GM12878 (cell line): ENCODE data around the gene SLC15A3. TPM values are rescaled to one million over a fixed set of nuclear protein-coding genes. Genes with fewer than 3 reads are reported as not detected.
A peak's percentile ranks its signal among the peaks of the same experiment; 100 is the strongest.

ENCODE experiments used
- ASH2L ChIP-seq: fragments of 300-600, 200-600 bp; sonication (generic); IDR thresholded peaks from 2 replicates; pipeline ENCODE4 v1.6.1; 2017; ENCODE audit warnings: low read depth, mild to moderate bottlenecking, borderline replicate concordance
- ATF7 ChIP-seq: fragments of 450-650 bp; IDR thresholded peaks from 2 replicates; pipeline ENCODE4 v1.6.1; 2016; ENCODE audit warnings: low read depth, mild to moderate bottlenecking
- BACH1 ChIP-seq: fragments of 450-650 bp; IDR thresholded peaks from 2 replicates; pipeline ENCODE4 v1.6.1; 2017; ENCODE audit warnings: mild to moderate bottlenecking, borderline replicate concordance
- CHD1 ChIP-seq: IDR thresholded peaks from 2 replicates; pipeline ENCODE4 v1.6.1; 2012; ENCODE audit warnings: low read depth, low read length, improper control_type of control experiment
- CHD2 ChIP-seq: IDR thresholded peaks from 2 replicates; pipeline ENCODE4 v1.6.1; 2011; ENCODE audit warnings: low read depth, low read length, improper control_type of control experiment, borderline replicate concordance
- CREB1 ChIP-seq: IDR thresholded peaks from 2 replicates; pipeline ENCODE4 v1.6.1; 2012; ENCODE audit warnings: low read depth, mild to moderate bottlenecking, inconsistent platforms
- CREM ChIP-seq: IDR thresholded peaks from 2 replicates; pipeline ENCODE4 v1.6.1; 2014; ENCODE audit warnings: antibody characterized with exemption, low read depth
- FOXK2 ChIP-seq: fragments of 450-650 bp; IDR thresholded peaks from 2 replicates; pipeline ENCODE4 v1.6.1; 2017; ENCODE audit warnings: mild to moderate bottlenecking, moderate library complexity
- GABPA ChIP-seq: IDR thresholded peaks from 2 replicates; pipeline ENCODE4 v1.6.1; 2014; ENCODE audit warnings: antibody characterized with exemption, low read depth, mild to moderate bottlenecking, inconsistent platforms
- MAX ChIP-seq: IDR thresholded peaks from 2 replicates; pipeline ENCODE4 v1.6.1; 2012; ENCODE audit warnings: low read depth, low read length, improper control_type of control experiment
- MEF2A ChIP-seq: IDR thresholded peaks from 2 replicates; pipeline ENCODE4 v1.6.1; 2011; ENCODE audit warnings: low read depth, mild to moderate bottlenecking, low read length, moderate library complexity; ENCODE audit not compliant: insufficient read depth
- MEF2B ChIP-seq: fragments of 450-650 bp; IDR thresholded peaks from 2 replicates; pipeline ENCODE4 v1.6.1; 2018; ENCODE audit warnings: mild to moderate bottlenecking, moderate library complexity; ENCODE audit not compliant: partially characterized antibody, poor library complexity, severe bottlenecking
- MYC ChIP-seq: IDR thresholded peaks from 2 replicates; pipeline ENCODE4 v1.6.1; 2011; ENCODE audit warnings: mild to moderate bottlenecking, low read length, moderate library complexity, inconsistent platforms; ENCODE audit not compliant: insufficient read depth, insufficient replicate concordance, insufficient read length, severe bottlenecking
- NFYB ChIP-seq: IDR thresholded peaks from 2 replicates; pipeline ENCODE4 v1.6.1; 2011; ENCODE audit warnings: low read depth, mild to moderate bottlenecking, low read length, improper control_type of control experiment, moderate library complexity; ENCODE audit not compliant: insufficient read depth
- NRF1 ChIP-seq: conservative IDR thresholded peaks from 2 replicates; pipeline ENCODE4 v1.6.1; 2011; ENCODE audit warnings: mild to moderate bottlenecking, low read depth, low read length, improper control_type of control experiment
- POLR2AphosphoS5 ChIP-seq: IDR thresholded peaks from 2 replicates; pipeline ENCODE4 v1.6.1; 2011; ENCODE audit warnings: mild to moderate bottlenecking, low read length, inconsistent platforms
- RFX5 ChIP-seq: IDR thresholded peaks from 2 replicates; pipeline ENCODE4 v1.6.1; 2011; ENCODE audit warnings: low read depth, low read length, improper control_type of control experiment
- SMARCA5 ChIP-seq: fragments of 450-650 bp; IDR thresholded peaks from 2 replicates; pipeline ENCODE4 v1.6.1; 2017; ENCODE audit warnings: mild to moderate bottlenecking
- SREBF1 ChIP-seq: IDR thresholded peaks from 2 replicates; pipeline ENCODE4 v1.6.1; 2012; ENCODE audit warnings: mild to moderate bottlenecking, low read length
- STAT1 ChIP-seq: fragments of 450-650 bp; conservative IDR thresholded peaks from 2 replicates; pipeline ENCODE4 v1.6.1; 2014; ENCODE audit warnings: antibody characterized with exemption, mild to moderate bottlenecking
- SUPT20H ChIP-seq: IDR thresholded peaks from 2 replicates; pipeline ENCODE4 v1.6.1; 2011; ENCODE audit warnings: low read depth, mild to moderate bottlenecking, low read length, moderate library complexity, borderline replicate concordance; ENCODE audit not compliant: control insufficient read depth
- WRNIP1 ChIP-seq: IDR thresholded peaks from 2 replicates; pipeline ENCODE4 v1.6.1; 2011; ENCODE audit warnings: low read depth, low read length, improper control_type of control experiment, borderline replicate concordance
- ZNF217 ChIP-seq: fragments of 450-650 bp; IDR thresholded peaks from 2 replicates; pipeline ENCODE4 v1.6.1; 2017; ENCODE audit warnings: antibody characterized with exemption, mild to moderate bottlenecking
- polyA plus RNA-seq, 11 experiments: library from polyadenylated mRNA; depleted of rRNA in 4 of 11; unstranded in 6 of 11; stranded (reverse) in 5 of 11; fragments of >200 nt; fragmentation: Nextera tagmentation in 4 of 11; fragmentation: Illumina TruSeq in 1 of 11; extraction: Ambion mirVana in 4 of 11; extraction: Trizol in 1 of 11; gene quantifications; 1 replicate in 1 of 11; 2 replicates in 10 of 11; pipeline versions ENCODE4 v1.2.1 to v1.2.3, GENCODE V29; 2011 to 2016; ENCODE audit warnings: inconsistent platforms in 2 of 11, missing spikeins in 2 of 11, low read depth in 1 of 11
- total RNA-seq, 4 experiments: library from RNA; depleted of rRNA in 3 of 4; stranded (reverse); fragments of >200 nt in 3 of 4; fragmentation: Illumina TruSeq in 1 of 4; extraction: Trizol in 1 of 4; gene quantifications; 2 replicates each; pipeline versions ENCODE4 v1.2.1 to v1.2.3, GENCODE V29; 2013 to 2021
- TF ChIP-seq, protein P1 (sequence below): IDR thresholded peaks from 2 replicates; pipeline ENCODE4 v1.6.1; 2012; ENCODE audit warnings: low read depth, low read length, improper control_type of control experiment
- TF ChIP-seq, protein P2 (sequence below): fragments of 150-350 bp; IDR thresholded peaks from 2 replicates; pipeline ENCODE4 v1.6.1; 2014; ENCODE audit warnings: mild to moderate bottlenecking, low read depth, low read length
- TF ChIP-seq, protein P3 (sequence below): IDR thresholded peaks from 2 replicates; pipeline ENCODE4 v1.6.1; 2011; ENCODE audit warnings: mild to moderate bottlenecking, low read depth, low read length, moderate library complexity; ENCODE audit not compliant: insufficient replicate concordance
- TF ChIP-seq, protein P4 (sequence below): fragments of 450-650 bp; IDR thresholded peaks from 2 replicates; pipeline ENCODE4 v1.6.1; 2016; ENCODE audit warnings: mild to moderate bottlenecking

The SLC15A3 gene
- total and polyA plus RNA-seq, 10 of the 15 experiments (the other 5 are each of a cell fraction or from before 2014, with no cell fraction given) = 17.7 to 102 (median 55.8) TPM

DNA sequence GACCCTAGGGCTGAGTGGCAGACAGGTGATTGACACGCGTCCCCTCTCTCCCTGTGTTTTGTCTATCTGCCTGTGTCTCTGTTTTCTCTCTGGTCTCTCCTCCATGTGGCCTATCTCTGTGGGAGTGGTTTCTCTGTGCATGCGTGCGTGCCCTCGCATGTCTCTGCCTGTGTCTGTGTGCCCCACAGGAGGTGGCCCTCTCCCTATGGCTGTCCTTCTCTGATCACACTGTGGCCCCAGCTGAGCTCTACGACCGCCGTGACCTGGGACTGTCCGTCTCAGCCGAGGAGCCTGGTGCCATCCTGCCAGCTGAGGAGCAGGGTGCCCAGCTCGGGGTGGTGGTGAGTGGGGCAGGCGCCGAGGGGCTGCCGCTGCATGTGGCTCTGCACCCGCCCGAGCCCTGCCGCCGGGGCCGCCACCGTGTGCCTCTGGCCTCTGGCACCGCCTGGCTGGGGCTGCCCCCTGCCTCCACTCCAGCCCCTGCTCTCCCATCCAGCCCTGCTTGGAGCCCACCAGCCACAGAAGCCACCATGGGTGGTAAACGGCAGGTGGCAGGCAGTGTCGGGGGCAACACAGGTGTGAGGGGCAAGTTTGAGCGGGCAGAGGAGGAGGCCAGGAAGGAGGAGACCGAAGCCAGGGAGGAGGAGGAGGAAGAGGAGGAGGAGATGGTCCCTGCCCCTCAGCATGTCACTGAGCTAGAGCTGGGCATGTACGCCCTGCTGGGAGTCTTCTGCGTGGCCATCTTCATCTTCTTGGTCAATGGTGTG is 16.1 kb downstream of the SLC15A3 start (continued):
- TF ChIP-seq, protein P1, sequence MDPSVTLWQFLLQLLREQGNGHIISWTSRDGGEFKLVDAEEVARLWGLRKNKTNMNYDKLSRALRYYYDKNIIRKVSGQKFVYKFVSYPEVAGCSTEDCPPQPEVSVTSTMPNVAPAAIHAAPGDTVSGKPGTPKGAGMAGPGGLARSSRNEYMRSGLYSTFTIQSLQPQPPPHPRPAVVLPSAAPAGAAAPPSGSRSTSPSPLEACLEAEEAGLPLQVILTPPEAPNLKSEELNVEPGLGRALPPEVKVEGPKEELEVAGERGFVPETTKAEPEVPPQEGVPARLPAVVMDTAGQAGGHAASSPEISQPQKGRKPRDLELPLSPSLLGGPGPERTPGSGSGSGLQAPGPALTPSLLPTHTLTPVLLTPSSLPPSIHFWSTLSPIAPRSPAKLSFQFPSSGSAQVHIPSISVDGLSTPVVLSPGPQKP = no peak
- TF ChIP-seq POLR2AphosphoS5 (peak; percentile 33; the same call in 1 of the 2 replicates), MEF2B (no peak), NRF1 (no peak), RFX5 (no peak), SMARCA5 (no peak), CHD1 (no peak), GABPA (no peak), STAT1 (no peak), BACH1 (no peak; the same call in 1 of the 2 replicates), MEF2A (no peak), SREBF1 (no peak), MAX (no peak), CREM (no peak), FOXK2 (no peak), ASH2L (no peak), CREB1 (no peak), WRNIP1 (no peak), ATF7 (no peak), SUPT20H (no peak), ZNF217 (no peak), NFYB (no peak), CHD2 (no peak), MYC (no peak)
- TF ChIP-seq, protein P2, sequence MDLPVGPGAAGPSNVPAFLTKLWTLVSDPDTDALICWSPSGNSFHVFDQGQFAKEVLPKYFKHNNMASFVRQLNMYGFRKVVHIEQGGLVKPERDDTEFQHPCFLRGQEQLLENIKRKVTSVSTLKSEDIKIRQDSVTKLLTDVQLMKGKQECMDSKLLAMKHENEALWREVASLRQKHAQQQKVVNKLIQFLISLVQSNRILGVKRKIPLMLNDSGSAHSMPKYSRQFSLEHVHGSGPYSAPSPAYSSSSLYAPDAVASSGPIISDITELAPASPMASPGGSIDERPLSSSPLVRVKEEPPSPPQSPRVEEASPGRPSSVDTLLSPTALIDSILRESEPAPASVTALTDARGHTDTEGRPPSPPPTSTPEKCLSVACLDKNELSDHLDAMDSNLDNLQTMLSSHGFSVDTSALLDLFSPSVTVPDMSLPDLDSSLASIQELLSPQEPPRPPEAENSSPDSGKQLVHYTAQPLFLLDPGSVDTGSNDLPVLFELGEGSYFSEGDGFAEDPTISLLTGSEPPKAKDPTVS = no peak
- TF ChIP-seq, protein P3, sequence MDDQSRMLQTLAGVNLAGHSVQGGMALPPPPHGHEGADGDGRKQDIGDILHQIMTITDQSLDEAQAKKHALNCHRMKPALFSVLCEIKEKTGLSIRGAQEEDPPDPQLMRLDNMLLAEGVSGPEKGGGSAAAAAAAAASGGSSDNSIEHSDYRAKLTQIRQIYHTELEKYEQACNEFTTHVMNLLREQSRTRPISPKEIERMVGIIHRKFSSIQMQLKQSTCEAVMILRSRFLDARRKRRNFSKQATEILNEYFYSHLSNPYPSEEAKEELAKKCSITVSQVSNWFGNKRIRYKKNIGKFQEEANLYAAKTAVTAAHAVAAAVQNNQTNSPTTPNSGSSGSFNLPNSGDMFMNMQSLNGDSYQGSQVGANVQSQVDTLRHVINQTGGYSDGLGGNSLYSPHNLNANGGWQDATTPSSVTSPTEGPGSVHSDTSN = peak; percentile 2
- TF ChIP-seq, protein P4, sequence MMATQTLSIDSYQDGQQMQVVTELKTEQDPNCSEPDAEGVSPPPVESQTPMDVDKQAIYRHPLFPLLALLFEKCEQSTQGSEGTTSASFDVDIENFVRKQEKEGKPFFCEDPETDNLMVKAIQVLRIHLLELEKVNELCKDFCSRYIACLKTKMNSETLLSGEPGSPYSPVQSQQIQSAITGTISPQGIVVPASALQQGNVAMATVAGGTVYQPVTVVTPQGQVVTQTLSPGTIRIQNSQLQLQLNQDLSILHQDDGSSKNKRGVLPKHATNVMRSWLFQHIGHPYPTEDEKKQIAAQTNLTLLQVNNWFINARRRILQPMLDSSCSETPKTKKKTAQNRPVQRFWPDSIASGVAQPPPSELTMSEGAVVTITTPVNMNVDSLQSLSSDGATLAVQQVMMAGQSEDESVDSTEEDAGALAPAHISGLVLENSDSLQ = peak; percentile 55
